NB4 (cell line): Measurements from ENCODE around the gene NECTIN2.
"Not testable (repeated sequence)": the region's sequence is repeated elsewhere in the genome, so short reads cannot be mapped to it uniquely, and the experiment has no call there.

ENCODE experiments used
- DNase-seq: peaks from one replicate; pipeline ENCODE4 v3.0.0; 2010; ENCODE audit warnings: low read depth
- H3K4me3 ChIP-seq: one replicate; pipeline ENCODE4 v1.5.1; 2011; ENCODE audit warnings: mild to moderate bottlenecking, low read depth, low read length, moderate library complexity
- CTCF ChIP-seq: IDR thresholded peaks from one replicate; pipeline ENCODE4 v1.5.1; 2012; ENCODE audit warnings: low read depth, low read length
- MAX ChIP-seq: IDR thresholded peaks from 2 replicates; pipeline ENCODE4 v1.6.1; 2011; ENCODE audit warnings: low read depth, low read length
- MYC ChIP-seq: IDR thresholded peaks from 2 replicates; pipeline ENCODE4 v1.6.1; 2011; ENCODE audit warnings: low read depth, low read length
- POLR2A ChIP-seq: IDR thresholded peaks from 2 replicates; pipeline ENCODE4 v1.6.1; 2011; ENCODE audit warnings: mild to moderate bottlenecking; ENCODE audit not compliant: insufficient read length; ENCODE audit errors: extremely low read depth

Gene NECTIN2

GRCh38 chr19:44886141-44886540, 40.0 kb downstream of the NECTIN2 start:
- TF ChIP-seq MYC (no peak), CTCF (no peak), POLR2A (no peak), MAX (no peak)
- DNase-seq = no peak
- no peak overlapping the region for H3K4me3 ChIP-seq

DNA sequence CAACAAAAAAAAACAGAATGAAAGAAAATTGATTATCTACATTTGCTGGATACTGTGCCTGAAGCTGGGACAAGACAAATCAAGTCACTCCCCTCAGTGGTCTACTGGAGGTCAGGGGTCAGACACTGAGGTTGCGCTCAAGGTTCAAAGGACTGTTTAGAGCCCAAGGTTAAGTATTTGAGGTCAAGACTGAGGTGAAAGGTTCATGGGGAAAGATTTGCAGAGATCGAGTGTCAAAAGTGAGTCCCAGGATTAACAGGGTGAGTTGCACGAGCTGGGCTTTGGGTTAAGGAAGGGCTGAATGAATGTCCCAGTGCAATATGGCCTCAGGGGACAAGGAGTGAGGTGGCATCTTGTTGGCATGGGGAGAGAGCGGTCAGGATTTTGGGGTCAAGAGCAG, 41.6 kb downstream of the NECTIN2 start:
- no peak for TF ChIP-seq MYC
- no peak for TF ChIP-seq CTCF
- no peak for TF ChIP-seq MAX
- no peak for TF ChIP-seq POLR2A
- no peak overlapping the region for H3K4me3 ChIP-seq
- no peak for DNase-seq

GRCh38 chr19:44888335-44888734, 42.2 kb downstream of the NECTIN2 start:
- not testable (repeated sequence) for DNase-seq, H3K4me3 ChIP-seq

GRCh38 chr19:44889830-44890365, 43.8 kb downstream of the NECTIN2 start:
- H3K4me3 ChIP-seq = peak overlapping the region; percentile 59
- DNase-seq = no peak
- no peak for TF ChIP-seq CTCF
- no peak for TF ChIP-seq MAX
- no peak for TF ChIP-seq POLR2A
- no peak for TF ChIP-seq MYC

GRCh38 chr19:44890366-44891015, 44.4 kb downstream of the NECTIN2 start:
- peak overlapping the region; percentile 59 for H3K4me3 ChIP-seq
- TF ChIP-seq POLR2A (peak; percentile 41), MAX (peak; percentile 41; the same call in 1 of the 2 replicates), CTCF (no peak), MYC (no peak)
- DNase-seq = peak; percentile 99

GRCh38 chr19:44891016-44891882, 45.2 kb downstream of the NECTIN2 start, which contains the start of gene TOMM40:
Gene TOMM40 (plus strand): TSS chr19:44891254. CDS start chr19:44891416, 162 bp downstream.
- DNase-seq = peak; percentile 98
- peak; percentile 82 for TF ChIP-seq MYC
- peak; percentile 36 for TF ChIP-seq POLR2A
- peak; percentile 67 for TF ChIP-seq MAX
- no peak for TF ChIP-seq CTCF

More at GRCh38 chr19:44891016-44891882, 45.2 kb downstream of the NECTIN2 start, which contains the start of gene TOMM40:
- peak within 1 kb of the TSS; percentile 97 for H3K4me3 ChIP-seq
